Adrenal gland (tissue), 5 donors: ENCODE data around the gene PRKCQ.

Experiments used
- POLR2A ChIP-seq, 2 donors: fragments of 450-650 bp; IDR thresholded peaks; one replicate each; pipeline ENCODE4 v1.6.1; 2017; ENCODE audit warnings: antibody characterized with exemption in 2 of 2, mild to moderate bottlenecking in 2 of 2, moderate library complexity in 1 of 2
- TF ChIP-seq, protein P1 (sequence below), 6 experiments: fragments of 450-650 bp in 4 of 6; fragments of 200-600 bp in 2 of 6; sonication (generic) in 1 of 6; IDR thresholded peaks; 1 replicate in 5 of 6; 2 replicates in 1 of 6; pipeline versions ENCODE4 v1.5.1 to v1.8.0; 2016 to 2021; ENCODE audit warnings: antibody characterized with exemption in 6 of 6, mild to moderate bottlenecking in 2 of 6, moderate library complexity in 1 of 6
- donor health status: DM: no; HTN: no; CAD: no.

DNA sequence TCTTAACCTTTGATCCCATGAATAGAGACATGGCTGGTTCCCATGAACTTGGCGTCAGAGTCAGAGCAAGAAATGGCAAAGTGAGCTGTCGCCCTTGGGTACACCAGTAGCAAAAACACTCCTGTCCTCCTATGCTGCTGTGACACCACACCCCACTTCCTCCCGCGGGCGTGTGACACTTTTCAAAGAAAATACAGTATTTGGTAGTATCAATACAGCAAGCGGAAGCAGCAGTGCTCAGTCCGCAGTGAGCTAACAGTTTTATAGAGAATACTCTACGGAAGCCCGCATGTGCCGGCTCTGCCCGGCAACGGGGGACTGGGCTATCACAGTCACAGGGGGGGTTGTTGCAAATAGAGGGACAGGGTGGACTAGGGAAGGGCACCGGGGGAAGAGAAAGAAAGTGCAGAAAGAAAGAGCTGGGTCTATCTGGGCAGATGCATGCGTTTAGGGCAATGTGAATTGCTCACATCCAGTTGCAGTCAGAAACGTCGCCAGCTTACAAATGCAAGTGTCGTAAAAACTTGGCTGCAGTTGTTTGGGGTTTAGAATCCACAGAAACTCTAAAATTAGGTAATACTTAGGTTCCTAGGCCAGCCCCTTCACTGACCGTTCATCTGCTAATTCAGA is 49.8 kb downstream of the PRKCQ start:
- TF ChIP-seq POLR2A (IDR thresholded peaks at IDR 0.05): no peak
- TF ChIP-seq, protein P1, sequence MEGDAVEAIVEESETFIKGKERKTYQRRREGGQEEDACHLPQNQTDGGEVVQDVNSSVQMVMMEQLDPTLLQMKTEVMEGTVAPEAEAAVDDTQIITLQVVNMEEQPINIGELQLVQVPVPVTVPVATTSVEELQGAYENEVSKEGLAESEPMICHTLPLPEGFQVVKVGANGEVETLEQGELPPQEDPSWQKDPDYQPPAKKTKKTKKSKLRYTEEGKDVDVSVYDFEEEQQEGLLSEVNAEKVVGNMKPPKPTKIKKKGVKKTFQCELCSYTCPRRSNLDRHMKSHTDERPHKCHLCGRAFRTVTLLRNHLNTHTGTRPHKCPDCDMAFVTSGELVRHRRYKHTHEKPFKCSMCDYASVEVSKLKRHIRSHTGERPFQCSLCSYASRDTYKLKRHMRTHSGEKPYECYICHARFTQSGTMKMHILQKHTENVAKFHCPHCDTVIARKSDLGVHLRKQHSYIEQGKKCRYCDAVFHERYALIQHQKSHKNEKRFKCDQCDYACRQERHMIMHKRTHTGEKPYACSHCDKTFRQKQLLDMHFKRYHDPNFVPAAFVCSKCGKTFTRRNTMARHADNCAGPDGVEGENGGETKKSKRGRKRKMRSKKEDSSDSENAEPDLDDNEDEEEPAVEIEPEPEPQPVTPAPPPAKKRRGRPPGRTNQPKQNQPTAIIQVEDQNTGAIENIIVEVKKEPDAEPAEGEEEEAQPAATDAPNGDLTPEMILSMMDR (IDR thresholded peaks at IDR 0.05): no peak
